Activated CD8-positive, alpha-beta memory T cell treated with anti-CD3 and anti-CD28 coated beads, Interleukin-2, amount 10 ng/mL, durations not matched to agents 7 days and 5 days (primary cell): ENCODE data around the gene CABLES1. TPM values are rescaled to one million over a fixed set of nuclear protein-coding genes. Genes with fewer than 3 reads are reported as not detected.

Source experiments
- ATAC-seq: fragments of 150-1000 bp; cut with Tn5 transposase; one replicate; pipeline ENCODE4 v1.10.0; 2021; ENCODE audit warnings: moderate library complexity
- CTCF ChIA-PET: fragments of 350-600 bp; sonication (Branson Sonifier 250); formaldehyde crosslinking; loops from one replicate; lab custom pipeline; 2021; ENCODE audit warnings: antibody characterized with exemption; lab: Charles Lee
- DNase-seq: peaks from one replicate; pipeline ENCODE4 v3.0.0-alpha.2; 2020
- H3K27ac Mint-ChIP-seq: one replicate; pipeline ENCODE4 v1.8.0; 2021; ENCODE audit warnings: mild to moderate bottlenecking, mixed read lengths
- H3K27me3 Mint-ChIP-seq: one replicate; pipeline ENCODE4 v1.8.0; 2021; ENCODE audit warnings: mixed read lengths
- H3K36me3 Mint-ChIP-seq: one replicate; pipeline ENCODE4 v1.8.0; 2021; ENCODE audit warnings: mild to moderate bottlenecking, mixed read lengths
- H3K4me1 Mint-ChIP-seq: one replicate; pipeline ENCODE4 v1.8.0; 2021; ENCODE audit warnings: mixed read lengths
- H3K4me3 Mint-ChIP-seq: one replicate; pipeline ENCODE4 v1.8.0; 2021; ENCODE audit warnings: mild to moderate bottlenecking, moderate library complexity, mixed read lengths
- H3K9me3 Mint-ChIP-seq: one replicate; pipeline ENCODE4 v1.8.0; 2022; ENCODE audit warnings: low read depth, mixed read lengths
- total RNA-seq, 2 experiments: library from RNA; stranded (reverse); gene quantifications; one replicate each; pipeline ENCODE4 v1.2.3, GENCODE V29; 2021

Gene CABLES1
- total RNA-seq, 2 experiments from 2014 or later = 2.1 to 8.6 TPM

- DNase-seq = no peak
- H3K27me3 Mint-ChIP-seq = no peaks in the 10 kb centered on the region
- H3K27ac Mint-ChIP-seq = no peak overlapping the region
- H3K4me1 Mint-ChIP-seq = peaks cover 1% of the 10 kb centered on the region
- H3K36me3 Mint-ChIP-seq = no peaks in the 10 kb centered on the region
- no peaks in the 10 kb centered on the region for H3K9me3 Mint-ChIP-seq
- CTCF ChIA-PET = no interaction called here
- no peak overlapping the region for H3K4me3 Mint-ChIP-seq
- ATAC-seq = no peak
Measured at GRCh38 chr18:23220355-23220754, 85.1 kb downstream of the CABLES1 start.

GRCh38 chr18:23223641-23224040 is 88.4 kb downstream of the CABLES1 start:
- CTCF ChIA-PET = interaction anchor here (1.6 kb wide), 1 partner anchor 77 kb away, joined by 5 read pairs; no protein-coding TSS in a partner anchor
- Mint-ChIP-seq H3K27ac (no peak overlapping the region), H3K4me3 (no peak overlapping the region), H3K4me1 (peaks cover 26% of the 10 kb centered on the region), H3K36me3 (peaks cover 3% of the 10 kb centered on the region), H3K9me3 (no peaks in the 10 kb centered on the region), H3K27me3 (no peaks in the 10 kb centered on the region)
- DNase-seq = no peak
- ATAC-seq = no peak

- H3K27me3 Mint-ChIP-seq = no peaks in the 10 kb centered on the region
- peaks cover 40% of the 10 kb centered on the region for H3K4me1 Mint-ChIP-seq
- DNase-seq = no peak
- peaks cover 10% of the 10 kb centered on the region for H3K36me3 Mint-ChIP-seq
- no peak overlapping the region for H3K27ac Mint-ChIP-seq
- no peak for ATAC-seq
- CTCF ChIA-PET = interaction anchor here (2.1 kb wide), 1 partner anchor 91 kb away, joined by 5 read pairs; the partner anchor contains the start of gene CABLES1
- H3K4me3 Mint-ChIP-seq = no peak overlapping the region
- H3K9me3 Mint-ChIP-seq = no peaks in the 10 kb centered on the region
Measured at GRCh38 chr18:23225503-23225902, 90.2 kb downstream of the CABLES1 start.

GRCh38 chr18:23226391-23226790 is 91.1 kb downstream of the CABLES1 start:
- Mint-ChIP-seq H3K36me3 (peaks cover 14% of the 10 kb centered on the region), H3K27ac (no peak overlapping the region), H3K27me3 (no peaks in the 10 kb centered on the region), H3K4me1 (peaks cover 49% of the 10 kb centered on the region), H3K9me3 (no peaks in the 10 kb centered on the region), H3K4me3 (no peak overlapping the region)
- CTCF ChIA-PET = interaction anchor here (0.9 to 2.1 kb wide), 2 partner anchors 12 to 92 kb away, joined by 3 to 5 read pairs; partner anchors contain the start of gene CABLES1
- ATAC-seq (no peak), DNase-seq (no peak)

GRCh38 chr18:23226930-23227725 is 91.8 kb downstream of the CABLES1 start:
- ATAC-seq (no peak), DNase-seq (no peak)
- H3K4me3 Mint-ChIP-seq = no peak overlapping the region
- no peaks in the 10 kb centered on the region for H3K9me3 Mint-ChIP-seq
- H3K36me3 Mint-ChIP-seq = peaks cover 20% of the 10 kb centered on the region
- H3K27me3 Mint-ChIP-seq = no peaks in the 10 kb centered on the region
- H3K27ac Mint-ChIP-seq = no peak overlapping the region
- CTCF ChIA-PET = interaction anchor here (1.3 to 2.2 kb wide), 3 partner anchors 11 to 131 kb away, joined by 3 to 9 read pairs (median 4); no protein-coding TSS in a partner anchor
- peaks cover 55% of the 10 kb centered on the region for H3K4me1 Mint-ChIP-seq

GRCh38 chr18:23227726-23228070 is 92.4 kb downstream of the CABLES1 start:
- CTCF ChIA-PET = interaction anchor here (1.0 to 2.2 kb wide), 4 partner anchors 11 to 131 kb away, joined by 3 to 9 read pairs (median 4); no protein-coding TSS in a partner anchor
- no peak for DNase-seq
- no peaks in the 10 kb centered on the region for H3K27me3 Mint-ChIP-seq
- H3K27ac Mint-ChIP-seq = peak overlapping the region; percentile 45
- peaks cover 60% of the 10 kb centered on the region for H3K4me1 Mint-ChIP-seq
- no peak overlapping the region for H3K4me3 Mint-ChIP-seq
- H3K9me3 Mint-ChIP-seq = no peaks in the 10 kb centered on the region
- peaks cover 23% of the 10 kb centered on the region for H3K36me3 Mint-ChIP-seq
- ATAC-seq = no peak

GRCh38 chr18:23228102-23229061 is 93.1 kb downstream of the CABLES1 start:
- Mint-ChIP-seq H3K4me3 (no peak overlapping the region), H3K4me1 (peaks cover 63% of the 10 kb centered on the region), H3K9me3 (no peaks in the 10 kb centered on the region), H3K27ac (peak overlapping the region; percentile 93), H3K36me3 (peaks cover 26% of the 10 kb centered on the region), H3K27me3 (no peaks in the 10 kb centered on the region)
- CTCF ChIA-PET = interaction anchor here (0.7 to 2.2 kb wide), 5 partner anchors 10 to 805 kb away, joined by 3 to 9 read pairs (median 3); no protein-coding TSS in a partner anchor
- ATAC-seq = peak; percentile 48
- DNase-seq = peak; percentile 68

GRCh38 chr18:23229472-23229871 is 94.2 kb downstream of the CABLES1 start:
- H3K36me3 Mint-ChIP-seq = peaks cover 26% of the 10 kb centered on the region
- H3K9me3 Mint-ChIP-seq = no peaks in the 10 kb centered on the region
- no peak for DNase-seq
- H3K27me3 Mint-ChIP-seq = no peaks in the 10 kb centered on the region
- CTCF ChIA-PET = interaction anchor here (1.0 to 2.2 kb wide), 2 partner anchors 9 to 129 kb away, joined by 3 to 9 read pairs; no protein-coding TSS in a partner anchor
- H3K27ac Mint-ChIP-seq = peak overlapping the region; percentile 93
- no peak for ATAC-seq
- no peak overlapping the region for H3K4me3 Mint-ChIP-seq
- peaks cover 66% of the 10 kb centered on the region for H3K4me1 Mint-ChIP-seq

- DNase-seq (no peak), ATAC-seq (no peak)
- H3K4me3 Mint-ChIP-seq = peak overlapping the region; percentile 12
- CTCF ChIA-PET = no interaction called here
- no peaks in the 10 kb centered on the region for H3K27me3 Mint-ChIP-seq
- H3K27ac Mint-ChIP-seq = peak overlapping the region; percentile 94
- H3K9me3 Mint-ChIP-seq = no peaks in the 10 kb centered on the region
- H3K4me1 Mint-ChIP-seq = peaks cover 63% of the 10 kb centered on the region
- peaks cover 26% of the 10 kb centered on the region for H3K36me3 Mint-ChIP-seq
Measured at GRCh38 chr18:23230686-23231085, 95.4 kb downstream of the CABLES1 start.

- peak overlapping the region; percentile 13 for H3K4me3 Mint-ChIP-seq
- CTCF ChIA-PET = interaction anchor here (0.9 to 1.2 kb wide), 2 partner anchors 97 to 127 kb away, joined by 3 to 4 read pairs; no protein-coding TSS in a partner anchor
- peaks cover 59% of the 10 kb centered on the region for H3K4me1 Mint-ChIP-seq
- H3K27me3 Mint-ChIP-seq = no peaks in the 10 kb centered on the region
- peak; percentile 94 for ATAC-seq
- H3K27ac Mint-ChIP-seq = peak overlapping the region; percentile 92
- H3K9me3 Mint-ChIP-seq = no peaks in the 10 kb centered on the region
- peaks cover 26% of the 10 kb centered on the region for H3K36me3 Mint-ChIP-seq
- peak; percentile 94 for DNase-seq
Measured at GRCh38 chr18:23231340-23232021, 96.2 kb downstream of the CABLES1 start.

GRCh38 chr18:23232331-23232730 is 97.0 kb downstream of the CABLES1 start:
- no peak overlapping the region for H3K4me3 Mint-ChIP-seq
- H3K27ac Mint-ChIP-seq = peak overlapping the region; percentile 34
- no peak for DNase-seq
- H3K9me3 Mint-ChIP-seq = no peaks in the 10 kb centered on the region
- ATAC-seq = no peak
- H3K36me3 Mint-ChIP-seq = peaks cover 25% of the 10 kb centered on the region
- H3K4me1 Mint-ChIP-seq = peaks cover 60% of the 10 kb centered on the region
- CTCF ChIA-PET = interaction anchor here (0.9 to 1.2 kb wide), 2 partner anchors 98 to 126 kb away, joined by 3 to 4 read pairs; no protein-coding TSS in a partner anchor
- H3K27me3 Mint-ChIP-seq = no peaks in the 10 kb centered on the region

- CTCF ChIA-PET = no interaction called here
- DNase-seq (no peak), ATAC-seq (no peak)
- H3K9me3 Mint-ChIP-seq = no peaks in the 10 kb centered on the region
- H3K4me3 Mint-ChIP-seq = no peak overlapping the region
- peaks cover 21% of the 10 kb centered on the region for H3K36me3 Mint-ChIP-seq
- no peaks in the 10 kb centered on the region for H3K27me3 Mint-ChIP-seq
- H3K27ac Mint-ChIP-seq = peak overlapping the region; percentile 42
- peaks cover 60% of the 10 kb centered on the region for H3K4me1 Mint-ChIP-seq
Measured at GRCh38 chr18:23234619-23235018, 99.3 kb downstream of the CABLES1 start.
